ENCODE results near the gene GATAD2B.

DNA sequence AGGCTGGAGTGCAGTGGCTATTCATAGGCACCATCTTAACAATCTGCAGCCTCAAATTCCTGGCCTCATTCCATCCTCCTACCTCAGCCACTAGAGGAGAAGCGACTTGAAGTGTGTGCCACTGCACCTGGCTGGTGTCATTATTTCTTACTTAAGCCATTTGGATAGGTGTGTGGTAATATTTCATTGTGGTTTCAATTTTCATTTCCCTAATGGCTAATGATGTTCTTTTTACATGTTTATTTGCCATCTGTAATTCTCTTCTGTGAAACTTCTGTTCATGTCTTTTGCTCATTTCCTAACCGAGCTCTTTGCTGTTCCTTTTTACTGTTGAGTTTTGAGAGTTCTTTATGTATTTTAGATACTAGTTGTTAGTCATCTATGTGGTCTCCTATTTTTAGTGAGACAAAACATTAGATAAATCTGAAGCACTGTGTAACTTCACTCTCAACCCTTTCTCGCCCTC lies 80.7 kb downstream of the GATAD2B start:
- TF ChIP-seq, protein P1, sequence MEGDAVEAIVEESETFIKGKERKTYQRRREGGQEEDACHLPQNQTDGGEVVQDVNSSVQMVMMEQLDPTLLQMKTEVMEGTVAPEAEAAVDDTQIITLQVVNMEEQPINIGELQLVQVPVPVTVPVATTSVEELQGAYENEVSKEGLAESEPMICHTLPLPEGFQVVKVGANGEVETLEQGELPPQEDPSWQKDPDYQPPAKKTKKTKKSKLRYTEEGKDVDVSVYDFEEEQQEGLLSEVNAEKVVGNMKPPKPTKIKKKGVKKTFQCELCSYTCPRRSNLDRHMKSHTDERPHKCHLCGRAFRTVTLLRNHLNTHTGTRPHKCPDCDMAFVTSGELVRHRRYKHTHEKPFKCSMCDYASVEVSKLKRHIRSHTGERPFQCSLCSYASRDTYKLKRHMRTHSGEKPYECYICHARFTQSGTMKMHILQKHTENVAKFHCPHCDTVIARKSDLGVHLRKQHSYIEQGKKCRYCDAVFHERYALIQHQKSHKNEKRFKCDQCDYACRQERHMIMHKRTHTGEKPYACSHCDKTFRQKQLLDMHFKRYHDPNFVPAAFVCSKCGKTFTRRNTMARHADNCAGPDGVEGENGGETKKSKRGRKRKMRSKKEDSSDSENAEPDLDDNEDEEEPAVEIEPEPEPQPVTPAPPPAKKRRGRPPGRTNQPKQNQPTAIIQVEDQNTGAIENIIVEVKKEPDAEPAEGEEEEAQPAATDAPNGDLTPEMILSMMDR (conservative IDR thresholded peaks at IDR 0.05 in 1 of 2, IDR thresholded peaks at IDR 0.05 in 1 of 2; ENCODE audit: low read depth in 1 of 2, low read length in 2 of 2), result no peak
- TF ChIP-seq EZH2 (IDR thresholded peaks at IDR 0.05; ENCODE audit: low read length, missing control alignments), result no peak

All from fibroblast of lung (primary cell).